ENCODE measurements around the gene GAS2L2.
A peak's percentile ranks its signal among the peaks of the same experiment; 100 is the strongest.

GAS2L2 gene

DNA sequence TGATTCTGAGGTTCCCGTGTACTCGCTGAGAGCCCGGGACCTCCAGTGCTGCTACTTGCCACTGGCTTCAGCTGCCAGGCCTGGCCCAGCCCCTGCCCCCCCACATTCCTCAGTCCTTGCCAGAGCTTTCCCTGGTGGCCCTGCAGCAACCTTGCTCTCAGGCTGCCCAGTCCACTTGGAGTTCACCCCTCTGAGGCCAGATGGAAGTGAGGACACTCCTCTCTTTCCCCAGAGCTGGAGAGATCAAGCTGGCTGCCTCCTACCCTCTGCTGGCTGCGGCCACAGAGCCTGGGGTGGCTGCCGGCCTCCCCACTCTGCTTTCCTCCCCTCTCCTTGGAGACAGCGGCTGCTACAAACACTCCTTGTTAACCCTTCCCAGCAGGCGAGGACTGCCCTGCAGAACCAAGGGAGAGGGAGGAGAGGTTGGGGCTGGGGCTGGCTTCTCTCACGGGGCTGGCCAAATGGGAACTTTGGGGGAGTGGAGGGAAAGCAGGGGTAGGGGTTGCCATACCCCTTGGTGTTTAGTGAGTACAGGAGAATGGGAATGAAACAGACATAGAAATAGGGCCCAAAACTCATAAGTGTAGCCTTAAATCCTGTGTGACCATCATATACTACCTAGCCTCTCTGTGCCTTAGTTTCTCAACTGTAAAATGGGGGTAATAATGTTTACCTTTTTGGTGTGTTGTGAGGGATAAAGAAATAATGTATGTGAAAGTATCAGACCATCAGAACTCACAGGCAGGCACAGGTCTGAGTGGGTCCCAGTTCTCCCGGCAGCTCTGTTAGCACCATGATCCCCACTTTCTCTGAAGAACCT, at the start of gene GAS2L2:
Gene GAS2L2, minus strand, starts transcription at position 295 of the 820 bp plus-strand sequence. CDS start 389 bp downstream, outside the sequence.
- no peak within 1 kb of the TSS for H3K4me3 ChIP-seq (ENCODE audit: low read depth, low read length)
- DNase-seq (ENCODE audit: low read depth), result no peak

GRCh38 chr17:35801583-35802224, 48.7 kb upstream of the GAS2L2 start:
- peak; percentile 64 for DNase-seq (ENCODE audit: low read depth)
- no peak overlapping the region for H3K4me3 ChIP-seq (ENCODE audit: low read depth, low read length)

- no peak for DNase-seq (ENCODE audit: low read depth)
- no peak overlapping the region for H3K4me3 ChIP-seq (ENCODE audit: low read depth, low read length)
Measured at GRCh38 chr17:35799942-35800341, 46.9 kb upstream of the GAS2L2 start.

DNA sequence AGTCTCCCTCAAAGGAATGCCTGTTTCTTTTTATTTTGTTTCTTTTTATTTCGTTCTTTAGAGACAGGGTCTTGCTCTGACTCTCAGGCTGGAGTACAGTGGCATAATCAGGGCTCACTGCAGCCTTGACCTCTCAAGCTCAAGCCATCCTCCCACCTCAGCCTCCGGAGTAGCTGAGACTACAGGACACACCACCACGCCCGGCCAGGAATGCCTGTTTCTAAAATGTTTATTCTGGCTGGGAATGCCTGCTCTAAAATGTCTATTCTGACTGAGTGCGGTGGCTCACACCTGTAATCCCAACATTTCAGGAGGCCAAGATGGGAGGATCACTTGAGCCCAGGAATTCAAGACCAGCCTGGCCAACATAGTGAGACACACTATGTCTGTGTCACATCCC, 44.9 kb upstream of the GAS2L2 start:
- no peak for DNase-seq (ENCODE audit: low read depth)
- H3K4me3 ChIP-seq (ENCODE audit: low read depth, low read length), result no peak overlapping the region

DNA sequence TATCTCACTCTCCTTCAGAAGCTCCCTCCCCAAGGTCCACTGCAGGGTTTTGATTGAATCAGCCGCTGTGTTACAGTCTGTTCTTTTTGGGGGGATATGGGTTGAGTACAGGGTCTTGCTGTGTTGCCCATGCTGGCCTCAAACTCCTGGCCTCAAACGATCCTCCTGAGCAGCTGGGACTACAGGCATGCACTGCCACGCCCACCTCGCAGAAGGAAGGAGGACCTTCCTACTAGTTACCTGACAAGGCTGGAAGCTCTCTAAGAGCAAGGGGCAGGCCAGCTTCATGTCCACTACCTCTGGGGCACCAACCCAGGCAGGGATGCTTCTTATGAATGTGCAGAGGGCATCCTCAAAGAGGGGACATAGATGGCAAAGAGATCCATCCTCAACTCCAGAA, 44.3 kb upstream of the GAS2L2 start:
- no peak for DNase-seq (ENCODE audit: low read depth)
- H3K4me3 ChIP-seq (ENCODE audit: low read depth, low read length), result no peak overlapping the region

GRCh38 chr17:35796942-35797341, 43.9 kb upstream of the GAS2L2 start:
- no peak overlapping the region for H3K4me3 ChIP-seq (ENCODE audit: low read depth, low read length)
- no peak for DNase-seq (ENCODE audit: low read depth)

DNA sequence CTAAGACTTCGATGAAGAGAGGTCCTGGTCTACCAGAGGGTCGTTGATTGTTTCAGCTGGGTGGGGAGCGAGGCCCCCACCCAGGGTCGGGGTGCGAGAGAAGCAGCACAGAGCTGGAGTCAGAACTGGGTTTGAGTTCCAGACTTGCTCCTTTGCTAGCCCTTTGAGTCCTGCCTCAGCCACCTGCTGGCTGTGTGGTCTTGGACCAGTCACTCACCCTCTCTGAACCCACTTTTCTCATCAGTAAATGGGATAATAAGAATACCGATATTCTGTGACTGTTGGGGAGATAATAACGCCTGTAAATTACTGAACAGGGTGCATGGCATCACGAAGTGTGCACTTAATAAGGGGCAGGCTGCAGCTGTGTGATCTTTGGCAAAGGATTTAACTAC, 42.8 kb upstream of the GAS2L2 start:
- peak overlapping the region; percentile 57 for H3K4me3 ChIP-seq (ENCODE audit: low read depth, low read length)
- DNase-seq (ENCODE audit: low read depth), result no peak

DNA sequence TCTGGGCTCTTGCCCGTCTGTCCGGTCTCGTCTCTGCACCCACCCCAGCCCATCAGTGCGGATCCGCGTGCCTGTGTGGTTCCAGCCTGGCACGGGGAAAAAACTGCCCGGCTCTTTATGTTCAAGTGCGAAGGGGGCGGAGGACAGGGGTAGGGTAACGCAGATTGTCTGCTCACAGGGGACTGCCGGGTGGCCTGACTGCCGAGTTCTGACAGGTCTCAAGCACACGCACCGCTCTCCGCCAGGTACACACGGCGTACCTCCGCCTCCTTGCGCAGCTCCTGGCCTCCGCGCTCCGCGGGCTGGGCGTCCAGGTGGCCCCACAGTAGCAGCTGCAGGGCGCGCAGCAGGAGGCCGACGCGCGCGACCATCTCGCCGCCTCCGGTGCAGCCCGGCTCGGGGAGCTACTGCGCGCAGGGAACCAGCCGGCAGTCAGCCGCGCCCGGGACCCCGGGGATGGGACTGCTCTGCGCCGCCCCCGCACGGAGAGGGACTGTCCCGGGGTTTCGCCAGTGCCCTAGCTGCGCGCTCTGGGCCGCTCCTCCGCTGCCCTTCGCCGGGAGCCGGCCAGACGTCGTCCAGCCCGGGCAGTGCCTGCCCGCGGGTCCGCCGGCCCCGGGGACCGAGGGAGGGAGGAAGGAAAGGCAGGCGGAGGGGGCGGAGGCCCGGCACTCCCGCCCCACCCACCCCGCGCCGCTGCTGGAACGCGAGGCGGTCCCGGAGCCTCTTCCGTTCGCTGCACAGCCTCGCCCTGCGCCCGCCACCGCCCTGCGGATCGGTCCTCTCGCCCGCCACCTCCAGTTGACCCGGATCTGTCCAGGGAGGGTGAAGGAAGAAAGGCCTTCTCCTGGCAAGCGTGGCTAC, 42.2 kb upstream of the GAS2L2 start, which contains the start of gene MMP28:
Gene MMP28, minus strand, starts transcription at position 635 of the 864 bp plus-strand sequence. Its CDS starts 264 bp downstream, at position 371.
- no peak for DNase-seq (ENCODE audit: low read depth)
- peak within 1 kb of the TSS; percentile 57 for H3K4me3 ChIP-seq (ENCODE audit: low read depth, low read length)

- no peak overlapping the region for H3K4me3 ChIP-seq (ENCODE audit: low read depth, low read length)
- no peak for DNase-seq (ENCODE audit: low read depth)
Measured at GRCh38 chr17:35793257-35793656, 40.2 kb upstream of the GAS2L2 start.

GRCh38 chr17:35791681-35792350, 38.8 kb upstream of the GAS2L2 start:
- DNase-seq (ENCODE audit: low read depth), result no peak

GRCh38 chr17:35790841-35791240, 37.8 kb upstream of the GAS2L2 start:
- H3K4me3 ChIP-seq (ENCODE audit: low read depth, low read length), result no peak overlapping the region
- no peak for DNase-seq (ENCODE audit: low read depth)

More at GRCh38 chr17:35791681-35792350, 38.8 kb upstream of the GAS2L2 start:
- no peak overlapping the region for H3K4me3 ChIP-seq (ENCODE audit: low read depth, low read length)

DNA sequence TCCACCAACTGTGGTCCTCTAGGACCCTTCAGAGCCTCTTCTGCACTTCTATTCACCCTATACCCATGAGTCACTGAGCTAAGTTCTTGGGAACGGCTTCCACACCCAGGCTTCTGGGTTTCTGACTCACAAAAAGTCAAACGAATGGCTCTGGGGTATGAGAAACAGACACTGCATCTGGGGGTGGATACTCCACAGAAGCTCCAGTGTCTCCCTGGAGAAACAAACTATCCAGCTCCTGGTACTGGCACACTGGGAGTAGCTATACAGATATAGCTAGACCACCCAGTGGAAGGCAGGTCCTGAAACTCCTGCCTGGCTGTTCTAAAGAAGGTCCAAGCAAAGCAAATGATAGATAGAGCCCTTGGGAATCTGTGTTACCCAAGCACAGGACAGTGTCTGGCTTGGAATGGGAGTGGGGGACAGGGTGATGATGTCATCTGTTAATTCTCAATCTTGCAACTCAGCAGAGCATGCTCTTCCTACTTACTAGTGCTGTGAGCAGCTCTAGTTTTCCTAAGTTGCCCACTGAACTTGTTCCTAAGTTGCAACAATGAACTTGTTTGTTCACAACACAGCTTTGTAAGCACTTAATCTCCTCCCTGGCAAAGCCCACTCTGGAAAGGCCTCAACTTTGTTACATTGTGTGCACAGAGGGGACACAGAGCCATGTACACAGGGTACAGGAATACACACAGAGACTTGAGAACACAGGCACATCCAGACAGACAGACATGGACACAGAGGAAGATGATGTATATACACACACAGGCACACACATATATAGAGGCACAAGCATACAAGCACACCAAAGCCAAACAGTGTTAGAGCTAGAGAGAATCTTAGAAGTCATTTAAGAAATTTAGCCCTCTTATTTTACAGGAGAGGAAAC, 35.7 kb upstream of the GAS2L2 start:
- H3K4me3 ChIP-seq (ENCODE audit: low read depth, low read length), result no peak overlapping the region
- peak; percentile 90 for DNase-seq (ENCODE audit: low read depth)

- DNase-seq (ENCODE audit: low read depth), result no peak
- no peak overlapping the region for H3K4me3 ChIP-seq (ENCODE audit: low read depth, low read length)
Measured at GRCh38 chr17:35786941-35787432, 33.9 kb upstream of the GAS2L2 start.

GRCh38 chr17:35784895-35785294, 31.9 kb upstream of the GAS2L2 start:
- no peak for DNase-seq (ENCODE audit: low read depth)

DNA sequence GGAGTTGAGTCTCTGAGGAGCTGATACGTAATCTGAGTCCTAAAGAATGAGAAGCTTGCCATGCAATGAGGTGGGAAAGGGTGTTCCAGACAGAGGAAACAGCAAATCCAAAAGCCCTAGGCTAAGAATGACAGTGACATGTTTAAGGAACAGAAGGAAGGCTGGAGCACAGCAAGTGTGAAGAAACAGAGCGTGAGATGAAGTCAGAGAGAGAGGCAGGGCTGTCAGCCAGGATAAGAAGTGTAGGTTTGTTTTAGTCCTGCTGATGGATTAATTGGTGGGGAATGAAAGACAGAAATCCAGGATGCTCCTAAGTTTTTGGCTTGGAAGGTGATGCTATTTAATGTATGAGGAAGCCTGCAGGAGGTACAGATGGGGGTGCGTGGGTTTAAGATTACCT, 27.9 kb upstream of the GAS2L2 start:
- DNase-seq (ENCODE audit: low read depth), result no peak
- H3K4me3 ChIP-seq (ENCODE audit: low read depth, low read length), result no peak overlapping the region

More at GRCh38 chr17:35784895-35785294, 31.9 kb upstream of the GAS2L2 start:
- H3K4me3 ChIP-seq (ENCODE audit: low read depth, low read length), result no peak overlapping the region

GRCh38 chr17:35778641-35779196, 25.7 kb upstream of the GAS2L2 start:
- DNase-seq (ENCODE audit: low read depth), result no peak
- no peak overlapping the region for H3K4me3 ChIP-seq (ENCODE audit: low read depth, low read length)

DNA sequence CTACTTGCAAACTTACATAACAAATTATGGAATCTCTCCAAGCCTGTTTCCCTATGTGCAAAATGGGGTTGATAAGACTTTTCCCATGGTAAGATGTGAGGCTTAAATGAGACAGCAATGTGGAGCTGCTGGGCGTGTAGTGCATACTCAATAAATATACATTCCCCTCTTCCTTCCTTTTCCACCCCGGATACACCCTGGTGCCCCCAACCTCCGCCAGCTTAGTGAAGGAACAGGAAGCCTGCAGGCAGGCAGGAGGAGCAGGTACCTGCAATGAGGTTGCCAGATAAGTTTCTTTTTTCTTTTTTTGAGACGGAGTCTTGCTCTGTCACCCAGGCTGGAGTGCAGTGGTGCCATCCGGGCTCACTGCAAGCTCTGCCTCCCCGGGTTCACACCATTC, 22.5 kb upstream of the GAS2L2 start:
- H3K4me3 ChIP-seq (ENCODE audit: low read depth, low read length), result no peak overlapping the region
- DNase-seq (ENCODE audit: low read depth), result no peak

- no peak for DNase-seq (ENCODE audit: low read depth)
- H3K4me3 ChIP-seq (ENCODE audit: low read depth, low read length), result no peak overlapping the region
Measured at GRCh38 chr17:35775039-35775438, 22.0 kb upstream of the GAS2L2 start.

All from skeletal muscle cell (primary cell).